DND-41 (cell line): ENCODE measurements around the gene TBL1XR1.

Experiments
- ATAC-seq: fragments of 200-7000 bp; cut with Tn5 transposase; 3 replicates; pipeline ENCODE4 v1.9.1; 2021; ENCODE audit warnings: low read depth; ENCODE audit not compliant: insufficient read depth
- DNase-seq: peaks from one replicate; pipeline ENCODE4 v3.0.0-alpha.2; 2020
- H2AFZ ChIP-seq: 2 replicates; pipeline ENCODE4 v1.6.0; 2012; ENCODE audit warnings: low read depth, low read length
- H3K27ac ChIP-seq: 2 replicates; pipeline ENCODE4 v1.5.1; 2012; ENCODE audit warnings: low read length, inconsistent platforms
- H3K27me3 ChIP-seq: fragments of 200-600 bp; sonication (generic); 2 replicates; pipeline ENCODE4 v1.6.0; 2012; ENCODE audit warnings: low read length, mild to moderate bottlenecking, inconsistent platforms; ENCODE audit not compliant: insufficient read depth, poor library complexity
- H3K36me3 ChIP-seq: 2 replicates; pipeline ENCODE4 v1.5.1; 2012; ENCODE audit warnings: low read length, inconsistent platforms; ENCODE audit not compliant: insufficient read depth
- H3K4me1 ChIP-seq: 2 replicates; pipeline ENCODE4 v1.5.1; 2012; ENCODE audit warnings: mild to moderate bottlenecking, low read length; ENCODE audit not compliant: insufficient read depth
- H3K4me2 ChIP-seq: 2 replicates; pipeline ENCODE4 v1.6.0; 2012; ENCODE audit warnings: mild to moderate bottlenecking, moderate library complexity, low read length, inconsistent platforms; ENCODE audit not compliant: insufficient read depth
- H3K4me3 ChIP-seq, 2 experiments: fragments of 200-600 bp in 1 of 2; shearing (Covaris generic) in 1 of 2; 2 replicates each; pipeline ENCODE4 v1.5.1; 2012 to 2016; ENCODE audit warnings: inconsistent platforms in 2 of 2, low read length in 2 of 2, mild to moderate bottlenecking in 2 of 2, low read depth in 1 of 2, moderate library complexity in 1 of 2
- H3K79me2 ChIP-seq: 2 replicates; pipeline ENCODE4 v1.6.0; 2012; ENCODE audit warnings: low read length, inconsistent platforms; ENCODE audit not compliant: insufficient read depth
- H3K9ac ChIP-seq: 2 replicates; pipeline ENCODE4 v1.6.0; 2012; ENCODE audit warnings: low read depth, mild to moderate bottlenecking, inconsistent platforms, low read length, moderate library complexity
- H3K9me3 ChIP-seq: 2 replicates; pipeline ENCODE4 v1.5.1; 2012; ENCODE audit warnings: low read length, moderate library complexity, mild to moderate bottlenecking, inconsistent platforms; ENCODE audit not compliant: insufficient read depth, severe bottlenecking
- H4K20me1 ChIP-seq: 2 replicates; pipeline ENCODE4 v1.6.0; 2012; ENCODE audit warnings: low read length; ENCODE audit not compliant: insufficient read depth
- CTCF ChIP-seq: IDR thresholded peaks from 2 replicates; pipeline ENCODE4 v1.5.1; 2012; ENCODE audit warnings: borderline replicate concordance, low read length, moderate library complexity, mild to moderate bottlenecking; ENCODE audit not compliant: poor library complexity, severe bottlenecking; ENCODE audit errors: extremely low read depth
- EZH2 ChIP-seq: IDR thresholded peaks from 3 replicates; pipeline ENCODE4 v1.6.1; 2012; ENCODE audit warnings: borderline replicate concordance, low read depth, mild to moderate bottlenecking, moderate library complexity, low read length, inconsistent platforms; ENCODE audit not compliant: severe bottlenecking

Gene TBL1XR1

DNA sequence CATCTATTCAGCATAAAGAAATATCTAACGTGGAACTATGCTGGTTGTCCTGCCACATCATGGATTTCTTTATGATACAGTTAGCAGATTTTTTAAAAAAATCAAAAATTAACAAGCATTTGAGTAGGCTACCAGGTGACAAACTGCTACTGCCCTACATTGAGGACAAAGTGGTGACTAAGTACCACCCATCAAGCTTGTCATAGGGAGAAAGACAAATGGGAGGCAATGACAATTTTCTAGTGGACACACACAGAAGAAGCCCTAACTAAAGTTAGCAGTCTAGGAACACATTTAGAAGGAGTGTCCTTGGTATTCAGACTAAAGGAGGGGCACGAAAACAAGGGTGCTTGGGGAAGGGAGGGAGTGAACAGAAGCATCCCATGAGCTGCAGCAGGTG is 131.2 kb downstream of the TBL1XR1 start:
- no peak overlapping the region for H3K9ac ChIP-seq
- no peak overlapping the region for H3K27ac ChIP-seq
- DNase-seq (no peak), ATAC-seq (no peak)
- H3K79me2 ChIP-seq, result peaks cover 94% of the 10 kb centered on the region
- H3K27me3 ChIP-seq, result no peaks in the 10 kb centered on the region
- TF ChIP-seq CTCF, result no peak
- TF ChIP-seq EZH2, result no peak
- H3K4me1 ChIP-seq, result no peaks in the 10 kb centered on the region
- no peaks in the 10 kb centered on the region for H3K9me3 ChIP-seq
- H3K36me3 ChIP-seq, result peaks cover 5% of the 10 kb centered on the region; the same call in 1 of the 2 replicates
- no peak overlapping the region for H2AFZ ChIP-seq
- H3K4me2 ChIP-seq, result no peak overlapping the region
- no peak overlapping the region for H3K4me3 ChIP-seq
- peaks cover 35% of the 10 kb centered on the region for H4K20me1 ChIP-seq

DNA sequence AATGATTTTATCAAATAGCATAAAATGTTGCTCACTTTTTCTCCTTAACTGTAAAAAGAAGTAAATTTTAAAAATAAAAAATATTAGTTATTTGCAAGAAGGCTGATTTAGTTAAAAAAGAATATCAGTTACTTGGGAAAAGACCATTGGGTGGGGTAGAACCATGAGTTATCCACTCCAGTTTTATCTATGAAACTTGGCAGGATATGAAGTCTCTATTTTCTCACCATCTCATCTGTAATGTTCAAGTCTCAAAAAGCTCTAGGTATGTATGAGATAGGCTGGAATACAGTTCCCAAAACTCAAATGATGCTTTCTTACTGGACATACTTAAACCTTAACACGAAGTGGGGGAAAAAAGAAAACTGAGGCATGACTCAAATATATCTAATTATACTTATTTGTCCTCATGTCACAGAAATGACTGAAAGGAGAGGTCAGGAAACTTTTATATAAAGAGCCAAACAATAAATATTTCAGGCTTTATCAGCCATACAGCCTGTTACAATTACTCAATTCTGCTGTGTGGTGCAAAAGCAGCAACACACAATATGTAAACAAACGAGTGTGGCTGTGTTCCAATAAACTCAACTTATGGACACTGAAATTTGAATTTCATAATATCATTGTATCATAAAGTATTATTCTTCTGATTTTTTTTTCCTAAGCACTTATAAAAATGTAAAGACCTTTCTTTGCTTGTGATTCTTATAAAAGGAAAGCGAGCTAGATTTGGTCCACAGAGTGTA is 131.8 kb downstream of the TBL1XR1 start:
- Histone ChIP-seq H3K27ac (no peak overlapping the region), H3K4me1 (no peaks in the 10 kb centered on the region)
- no peak for DNase-seq

DNA sequence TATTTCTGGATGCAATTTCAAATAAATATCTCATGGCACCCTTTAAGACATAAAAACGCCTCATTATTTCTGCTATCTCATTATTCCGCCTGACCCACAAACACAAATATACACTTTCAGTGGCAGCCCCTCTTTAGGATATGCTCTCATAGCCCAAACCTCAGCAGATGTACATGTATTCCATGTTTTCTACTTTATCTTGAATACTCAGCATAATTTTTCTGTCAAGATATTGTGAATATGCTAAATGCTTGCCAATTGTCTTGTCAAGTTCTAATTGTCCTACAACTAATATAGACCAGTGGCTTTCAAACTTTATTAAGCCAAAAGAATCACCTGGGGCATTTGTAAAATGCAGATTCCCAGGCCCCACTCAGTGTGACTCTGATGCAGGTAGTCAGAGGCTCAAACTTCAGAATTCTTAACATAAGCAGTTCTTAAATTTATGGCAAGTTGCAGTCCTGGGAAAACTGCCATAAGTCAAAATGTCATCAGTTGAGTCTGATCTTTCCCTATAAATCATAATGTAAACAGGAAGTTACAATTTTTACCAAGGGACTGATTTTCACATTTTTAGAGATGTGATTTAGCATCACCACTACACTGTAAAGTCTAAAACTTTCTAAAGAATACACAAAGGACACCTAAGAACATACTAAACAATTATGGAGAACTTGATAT is 135.1 kb downstream of the TBL1XR1 start:
- H3K4me1 ChIP-seq, result no peaks in the 10 kb centered on the region
- peaks cover 19% of the 10 kb centered on the region; the same call in 1 of the 2 replicates for H4K20me1 ChIP-seq
- H3K79me2 ChIP-seq, result peaks cover 89% of the 10 kb centered on the region
- no peak overlapping the region for H3K9ac ChIP-seq
- H3K4me3 ChIP-seq, result no peak overlapping the region
- H3K36me3 ChIP-seq, result peaks cover 18% of the 10 kb centered on the region; the same call in 1 of the 2 replicates
- no peak overlapping the region for H2AFZ ChIP-seq
- DNase-seq, result no peak
- H3K27ac ChIP-seq, result no peak overlapping the region
- TF ChIP-seq EZH2, result no peak
- TF ChIP-seq CTCF, result no peak
- H3K27me3 ChIP-seq, result no peaks in the 10 kb centered on the region
- no peak overlapping the region for H3K4me2 ChIP-seq
- no peak for ATAC-seq
- H3K9me3 ChIP-seq, result no peaks in the 10 kb centered on the region

More for the DNA sequence above, 131.8 kb downstream of the TBL1XR1 start:
- Histone ChIP-seq H4K20me1 (peaks cover 30% of the 10 kb centered on the region), H3K4me2 (no peak overlapping the region), H2AFZ (no peak overlapping the region), H3K9ac (no peak overlapping the region), H3K27me3 (no peaks in the 10 kb centered on the region), H3K79me2 (peaks cover 92% of the 10 kb centered on the region), H3K36me3 (peaks cover 7% of the 10 kb centered on the region; the same call in 1 of the 2 replicates), H3K9me3 (no peaks in the 10 kb centered on the region), H3K4me3 (no peak overlapping the region)
- no peak for ATAC-seq
- TF ChIP-seq EZH2 (no peak), CTCF (no peak)
